ENCODE measurements around the gene SMC6. TPM values are rescaled to one million over a fixed set of nuclear protein-coding genes. Genes with fewer than 3 reads are reported as not detected.

Gene SMC6
- polyA plus RNA-seq, 1 donor (not counting 4 experiments of a cell fraction or from before 2014, with no cell fraction given), result 24.4 TPM

- FAIRE-seq (peak; percentile 92), DNase-seq (ENCODE audit: low read depth, low spot score) (no peak)
- TF ChIP-seq CTCF (optimal IDR thresholded peaks at IDR 0.05 in 1 of 3, IDR thresholded peaks at IDR 0.05 in 1 of 3, conservative IDR thresholded peaks at IDR 0.05 in 1 of 3; ENCODE audit: extremely low read depth in 1 of 3, insufficient read depth in 2 of 3, low read length in 3 of 3) (no peak), EZH2 (IDR thresholded peaks at IDR 0.05; ENCODE audit: low read length) (no peak)
- no peak overlapping the region for H3K4me3 ChIP-seq (ENCODE audit: control insufficient read depth in 2 of 3, extremely low read depth in 1 of 3, insufficient read depth in 2 of 3, low read depth in 1 of 3, low read length in 3 of 3)
- H3K4me2 ChIP-seq (ENCODE audit: control insufficient read depth, extremely low read depth, insufficient read depth, low read depth, low read length), result peak overlapping the region; percentile 78
- no peaks in the 10 kb centered on the region for H3K36me3 ChIP-seq (ENCODE audit: control insufficient read depth in 2 of 2, extremely low read depth in 1 of 2, insufficient read depth in 2 of 2, low read length in 2 of 2)
- H3K79me2 ChIP-seq (ENCODE audit: control insufficient read depth, insufficient read depth, low read length), result no peaks in the 10 kb centered on the region
- no peaks in the 10 kb centered on the region for H3K9me3 ChIP-seq (ENCODE audit: control insufficient read depth, low read depth, low read length)
- H3K27me3 ChIP-seq (ENCODE audit: control insufficient read depth, extremely low read depth, insufficient read depth, low read length), result no peaks in the 10 kb centered on the region
- H4K20me1 ChIP-seq (ENCODE audit: control insufficient read depth, extremely low read depth, insufficient read depth, low read length), result no peaks in the 10 kb centered on the region
- peaks cover 22% of the 10 kb centered on the region for H3K4me1 ChIP-seq (ENCODE audit: control insufficient read depth, extremely low read depth, insufficient read depth, low read length)
- dilution Hi-C loops (cut with MboI; ENCODE audit: extremely low pct_ligation_motif_present, low sequenced_read_pairs), result no loop called here
- peak overlapping the region; percentile 82 for H3K27ac ChIP-seq (ENCODE audit: control insufficient read depth, insufficient read depth, low read length)
- H3K9ac ChIP-seq (ENCODE audit: control insufficient read depth, extremely low read depth, insufficient read depth, low read length), result peak overlapping the region; percentile 56
- no peak overlapping the region for H2AFZ ChIP-seq (ENCODE audit: control insufficient read depth, low read length)
- no peaks in the 10 kb centered on the region for H3K9me1 ChIP-seq (ENCODE audit: control insufficient read depth, extremely low read depth, insufficient read depth, low read length)
Measured at GRCh38 chr2:17621781-17622180, 131.8 kb downstream of the SMC6 start.

- Histone ChIP-seq H3K4me2 (ENCODE audit: control insufficient read depth, extremely low read depth, insufficient read depth, low read depth, low read length) (peak overlapping the region; percentile 78), H4K20me1 (ENCODE audit: control insufficient read depth, extremely low read depth, insufficient read depth, low read length) (no peaks in the 10 kb centered on the region), H3K79me2 (ENCODE audit: control insufficient read depth, insufficient read depth, low read length) (no peaks in the 10 kb centered on the region), H3K9ac (ENCODE audit: control insufficient read depth, extremely low read depth, insufficient read depth, low read length) (peak overlapping the region; percentile 56), H3K4me1 (ENCODE audit: control insufficient read depth, extremely low read depth, insufficient read depth, low read length) (peaks cover 31% of the 10 kb centered on the region), H3K36me3 (ENCODE audit: control insufficient read depth in 2 of 2, extremely low read depth in 1 of 2, insufficient read depth in 2 of 2, low read length in 2 of 2) (no peaks in the 10 kb centered on the region), H3K9me1 (ENCODE audit: control insufficient read depth, extremely low read depth, insufficient read depth, low read length) (no peaks in the 10 kb centered on the region), H3K27me3 (ENCODE audit: control insufficient read depth, extremely low read depth, insufficient read depth, low read length) (no peaks in the 10 kb centered on the region), H2AFZ (ENCODE audit: control insufficient read depth, low read length) (no peak overlapping the region), H3K27ac (ENCODE audit: control insufficient read depth, insufficient read depth, low read length) (peak overlapping the region; percentile 82), H3K9me3 (ENCODE audit: control insufficient read depth, low read depth, low read length) (no peaks in the 10 kb centered on the region), H3K4me3 (ENCODE audit: control insufficient read depth in 2 of 3, extremely low read depth in 1 of 3, insufficient read depth in 2 of 3, low read depth in 1 of 3, low read length in 3 of 3) (peak overlapping the region in 2 of 3 experiments; percentile 39 to 47)
- FAIRE-seq, result peak; percentile 70
- dilution Hi-C loops (cut with MboI; ENCODE audit: extremely low pct_ligation_motif_present, low sequenced_read_pairs), result no loop called here
- TF ChIP-seq EZH2 (IDR thresholded peaks at IDR 0.05; ENCODE audit: low read length), result no peak
- TF ChIP-seq CTCF (optimal IDR thresholded peaks at IDR 0.05 in 1 of 3, IDR thresholded peaks at IDR 0.05 in 1 of 3, conservative IDR thresholded peaks at IDR 0.05 in 1 of 3; ENCODE audit: extremely low read depth in 1 of 3, insufficient read depth in 2 of 3, low read length in 3 of 3), result no peak
- DNase-seq (ENCODE audit: low read depth, low spot score), result peak; percentile 40
Measured at GRCh38 chr2:17620841-17621240, 132.8 kb downstream of the SMC6 start.
